Suprapubic skin (tissue), 3 donors: Measurements from ENCODE around the gene CFAP74.

Source experiments
- CTCF ChIP-seq, 2 donors: fragments of 200-600 bp in 1 of 2; fragments of 450-650 bp in 1 of 2; sonication (generic) in 1 of 2; IDR thresholded peaks; one replicate each; pipeline ENCODE4 v1.5.1; 2016 to 2019; ENCODE audit warnings: antibody characterized with exemption in 2 of 2, mild to moderate bottlenecking in 1 of 2, moderate library complexity in 1 of 2
- POLR2AphosphoS5 ChIP-seq, 3 donors: sonication (generic); formaldehyde crosslinking; IDR thresholded peaks; one replicate each; pipeline ENCODE4 v1.6.1; 2017; ENCODE audit warnings: antibody characterized with exemption in 3 of 3

- TF ChIP-seq CTCF (IDR thresholded peaks at IDR 0.05) (no peak), POLR2AphosphoS5 (IDR thresholded peaks at IDR 0.05) (no peak)
These were observed 49.6 kb upstream of the CFAP74 start for GRCh38 chr1:2053217-2053616.
